T-helper 2 cell treated with Interferon-gamma antibody and Interleukin-4, amounts not matched to agents 100 ng/mL and 5 ng/mL, for 36 hours (primary cell): ENCODE measurements around the gene STX11. TPM values are rescaled to one million over a fixed set of nuclear protein-coding genes. Genes with fewer than 3 reads are reported as not detected.

Source experiments
- total RNA-seq: library from RNA; stranded (reverse); gene quantifications from 2 replicates; pipeline ENCODE4 v1.2.3, GENCODE V29; 2022

STX11 gene
- total RNA-seq, 1 donor from 2014 or later, result 14.5 TPM

Other genes with a start within 250 kb of the STX11 start
- 4.1 and 5.0 TPM in 2 replicates for gene PLAGL1, start 142.3 kb upstream of the STX11 start, total RNA-seq
- 168 and 170 TPM in 2 replicates for gene SF3B5, start 54.9 kb upstream of the STX11 start, total RNA-seq
- gene UTRN, start 134.8 kb downstream of the STX11 start, total RNA-seq, result 116 and 125 TPM in 2 replicates